Neural progenitor cell (in vitro differentiated cells): ENCODE data around the gene SMOC2. TPM values are rescaled to one million over a fixed set of nuclear protein-coding genes. Genes with fewer than 3 reads are reported as not detected.

Source experiments
- DNase-seq: peaks from one replicate; pipeline ENCODE4 v3.0.0-alpha.2; 2016; ENCODE audit warnings: low spot score
- H2AFZ ChIP-seq: fragments of 200-600 bp; sonication (generic); replicated peaks from 2 replicates; pipeline ENCODE4 v1.6.1; 2016; ENCODE audit warnings: antibody characterized with exemption
- H3F3A ChIP-seq: fragments of 200-600 bp; sonication (generic); 2 replicates; pipeline ENCODE4 v1.6.1; 2016; ENCODE audit warnings: antibody characterized with exemption, low read depth
- H3K27ac ChIP-seq: fragments of 200-600 bp; sonication (generic); 2 replicates; pipeline ENCODE4 v1.5.1; 2016; ENCODE audit warnings: mild to moderate bottlenecking
- H3K27me3 ChIP-seq: fragments of 200-600 bp; sonication (generic); 2 replicates; pipeline ENCODE4 v1.6.1; 2016; ENCODE audit warnings: mild to moderate bottlenecking, moderate library complexity
- H3K36me3 ChIP-seq: fragments of 200-600 bp; sonication (generic); 2 replicates; pipeline ENCODE4 v1.5.1; 2016
- H3K4me1 ChIP-seq: fragments of 200-600 bp; sonication (generic); 2 replicates; pipeline ENCODE4 v1.6.1; 2016; ENCODE audit warnings: mixed run types
- H3K4me2 ChIP-seq: fragments of 200-600 bp; sonication (generic); 2 replicates; pipeline ENCODE4 v1.6.1; 2016
- H3K4me3 ChIP-seq: fragments of 200-600 bp; sonication (generic); 2 replicates; pipeline ENCODE4 v1.5.1; 2016
- H3K79me2 ChIP-seq: fragments of 200-600 bp; sonication (generic); 2 replicates; pipeline ENCODE4 v1.6.1; 2016; ENCODE audit warnings: low read depth
- H3K9ac ChIP-seq: fragments of 200-600 bp; sonication (generic); 2 replicates; pipeline ENCODE4 v1.6.1; 2016
- H3K9me3 ChIP-seq: fragments of 200-600 bp; sonication (generic); 2 replicates; pipeline ENCODE4 v1.5.1; 2016; ENCODE audit warnings: low read depth
- H4K20me1 ChIP-seq: fragments of 200-600 bp; sonication (generic); 2 replicates; pipeline ENCODE4 v1.6.1; 2016; ENCODE audit warnings: low read depth
- H3K27ac Mint-ChIP-seq: 3 replicates; pipeline ENCODE4 v1.8.0; 2021; ENCODE audit warnings: mixed read lengths
- H3K27me3 Mint-ChIP-seq: 2 replicates; pipeline ENCODE4 v1.8.0; 2022; ENCODE audit warnings: low read depth, mild to moderate bottlenecking, inconsistent platforms, moderate library complexity, mixed read lengths; ENCODE audit not compliant: insufficient read depth
- H3K36me3 Mint-ChIP-seq: 3 replicates; pipeline ENCODE4 v1.8.0; 2021; ENCODE audit warnings: mixed read lengths
- H3K4me1 Mint-ChIP-seq: 3 replicates; pipeline ENCODE4 v1.8.0; 2021; ENCODE audit warnings: mixed read lengths
- H3K4me3 Mint-ChIP-seq: 3 replicates; pipeline ENCODE4 v1.8.0; 2021; ENCODE audit warnings: mild to moderate bottlenecking, moderate library complexity, mixed read lengths
- H3K9me3 Mint-ChIP-seq: 3 replicates; pipeline ENCODE4 v1.8.0; 2020; ENCODE audit warnings: mixed read lengths
- EZH2 ChIP-seq: fragments of 200-600 bp; sonication (generic); IDR thresholded peaks from 2 replicates; pipeline ENCODE4 v1.6.1; 2017; ENCODE audit warnings: antibody characterized with exemption, mild to moderate bottlenecking, moderate library complexity
- EZH2phosphoT487 ChIP-seq: fragments of 200-600 bp; sonication (generic); IDR thresholded peaks from 2 replicates; pipeline ENCODE4 v1.6.1; 2017; ENCODE audit warnings: antibody characterized with exemption
- total RNA-seq: library from RNA; depleted of rRNA; stranded (reverse); fragments of >200 nt; gene quantifications from 2 replicates; pipeline ENCODE4 v1.2.3, GENCODE V29; 2015; ENCODE audit warnings: low replicate concordance
- TF ChIP-seq, protein P1 (sequence below): fragments of 200-600 bp; sonication (generic); IDR thresholded peaks from 2 replicates; pipeline ENCODE4 v1.5.1; 2017; ENCODE audit warnings: antibody characterized with exemption, mild to moderate bottlenecking

Gene SMOC2
- total RNA-seq, 1 donor from 2014 or later: 0.75 TPM

DNA sequence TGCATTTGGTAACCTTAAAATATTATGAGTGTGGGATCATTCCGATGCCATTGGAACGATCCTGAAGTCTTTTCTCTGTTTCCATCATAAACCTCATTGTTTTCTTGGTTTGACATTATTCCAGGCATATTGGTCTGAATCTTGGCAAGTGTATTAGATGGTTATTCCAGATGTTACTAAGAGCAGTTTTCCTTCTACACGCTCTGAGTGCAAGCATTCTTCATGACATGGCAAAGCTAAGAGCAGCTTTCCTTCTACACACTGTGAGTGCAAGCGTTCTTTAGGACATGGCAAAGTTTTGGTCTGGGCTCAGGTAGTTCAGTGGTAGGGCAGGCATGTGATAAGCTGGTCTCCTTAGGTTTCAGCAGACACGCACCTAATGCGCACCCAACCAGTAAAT, 53.0 kb downstream of the SMOC2 start:
- no peak overlapping the region for H3K9ac ChIP-seq
- TF ChIP-seq EZH2phosphoT487: no peak
- TF ChIP-seq, protein P1, sequence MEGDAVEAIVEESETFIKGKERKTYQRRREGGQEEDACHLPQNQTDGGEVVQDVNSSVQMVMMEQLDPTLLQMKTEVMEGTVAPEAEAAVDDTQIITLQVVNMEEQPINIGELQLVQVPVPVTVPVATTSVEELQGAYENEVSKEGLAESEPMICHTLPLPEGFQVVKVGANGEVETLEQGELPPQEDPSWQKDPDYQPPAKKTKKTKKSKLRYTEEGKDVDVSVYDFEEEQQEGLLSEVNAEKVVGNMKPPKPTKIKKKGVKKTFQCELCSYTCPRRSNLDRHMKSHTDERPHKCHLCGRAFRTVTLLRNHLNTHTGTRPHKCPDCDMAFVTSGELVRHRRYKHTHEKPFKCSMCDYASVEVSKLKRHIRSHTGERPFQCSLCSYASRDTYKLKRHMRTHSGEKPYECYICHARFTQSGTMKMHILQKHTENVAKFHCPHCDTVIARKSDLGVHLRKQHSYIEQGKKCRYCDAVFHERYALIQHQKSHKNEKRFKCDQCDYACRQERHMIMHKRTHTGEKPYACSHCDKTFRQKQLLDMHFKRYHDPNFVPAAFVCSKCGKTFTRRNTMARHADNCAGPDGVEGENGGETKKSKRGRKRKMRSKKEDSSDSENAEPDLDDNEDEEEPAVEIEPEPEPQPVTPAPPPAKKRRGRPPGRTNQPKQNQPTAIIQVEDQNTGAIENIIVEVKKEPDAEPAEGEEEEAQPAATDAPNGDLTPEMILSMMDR: no peak
- no peak for TF ChIP-seq EZH2
- Mint-ChIP-seq H3K9me3 (no peaks in the 10 kb centered on the region), H3K36me3 (no peaks in the 10 kb centered on the region), H3K27ac (no peak overlapping the region), H3K27me3 (peaks cover 5% of the 10 kb centered on the region), H3K4me3 (no peak overlapping the region), H3K4me1 (peaks cover 12% of the 10 kb centered on the region)
- no peaks in the 10 kb centered on the region for H3F3A ChIP-seq
- H4K20me1 ChIP-seq: no peaks in the 10 kb centered on the region
- no peak overlapping the region for H3K27ac ChIP-seq
- no peak overlapping the region for H3K4me3 ChIP-seq
- H3K9me3 ChIP-seq: no peaks in the 10 kb centered on the region
- H3K4me1 ChIP-seq: no peaks in the 10 kb centered on the region
- no peaks in the 10 kb centered on the region for H3K79me2 ChIP-seq
- H2AFZ ChIP-seq: no peak overlapping the region
- no peaks in the 10 kb centered on the region for H3K36me3 ChIP-seq
- H3K4me2 ChIP-seq: no peak overlapping the region
- H3K27me3 ChIP-seq: no peaks in the 10 kb centered on the region
- DNase-seq: no peak

DNA sequence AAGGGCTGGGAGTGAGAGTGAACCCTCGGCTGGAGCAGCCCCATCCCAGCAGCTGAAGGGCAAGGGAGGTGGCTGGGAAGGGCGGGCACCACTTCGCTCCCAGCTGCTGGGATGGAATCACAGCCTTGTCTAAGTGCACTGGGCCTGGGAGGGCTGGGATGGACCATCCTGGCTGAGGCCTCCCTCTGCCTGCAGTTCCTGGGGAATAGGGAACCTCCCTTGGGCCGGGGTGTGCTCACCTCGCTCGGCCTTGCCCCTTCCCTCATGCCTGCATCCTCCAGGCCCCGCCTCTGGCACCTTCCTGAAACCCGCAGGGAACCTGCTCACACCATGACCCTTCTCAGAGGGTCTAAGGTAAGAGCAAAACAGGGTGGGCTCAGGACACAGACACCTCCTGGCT, 53.7 kb downstream of the SMOC2 start:
- H4K20me1 ChIP-seq: no peaks in the 10 kb centered on the region
- no peaks in the 10 kb centered on the region for H3K79me2 ChIP-seq
- H2AFZ ChIP-seq: no peak overlapping the region
- no peaks in the 10 kb centered on the region for H3K27me3 ChIP-seq
- no peak overlapping the region for H3K4me2 ChIP-seq
- H3K27me3 Mint-ChIP-seq: peaks cover 5% of the 10 kb centered on the region
- no peaks in the 10 kb centered on the region for H3K36me3 ChIP-seq
- H3K4me1 ChIP-seq: no peaks in the 10 kb centered on the region
- H3K9me3 ChIP-seq: no peaks in the 10 kb centered on the region
- H3K4me3 Mint-ChIP-seq: no peak overlapping the region
- H3K9ac ChIP-seq: no peak overlapping the region
- TF ChIP-seq, protein P1: no peak
- TF ChIP-seq EZH2: no peak
- no peak for TF ChIP-seq EZH2phosphoT487
- DNase-seq: no peak
- no peaks in the 10 kb centered on the region for H3F3A ChIP-seq
- H3K27ac Mint-ChIP-seq: no peak overlapping the region
- H3K4me3 ChIP-seq: no peak overlapping the region
- peaks cover 12% of the 10 kb centered on the region for H3K4me1 Mint-ChIP-seq
- no peak overlapping the region for H3K27ac ChIP-seq
- no peaks in the 10 kb centered on the region for H3K9me3 Mint-ChIP-seq
- H3K36me3 Mint-ChIP-seq: no peaks in the 10 kb centered on the region

DNA sequence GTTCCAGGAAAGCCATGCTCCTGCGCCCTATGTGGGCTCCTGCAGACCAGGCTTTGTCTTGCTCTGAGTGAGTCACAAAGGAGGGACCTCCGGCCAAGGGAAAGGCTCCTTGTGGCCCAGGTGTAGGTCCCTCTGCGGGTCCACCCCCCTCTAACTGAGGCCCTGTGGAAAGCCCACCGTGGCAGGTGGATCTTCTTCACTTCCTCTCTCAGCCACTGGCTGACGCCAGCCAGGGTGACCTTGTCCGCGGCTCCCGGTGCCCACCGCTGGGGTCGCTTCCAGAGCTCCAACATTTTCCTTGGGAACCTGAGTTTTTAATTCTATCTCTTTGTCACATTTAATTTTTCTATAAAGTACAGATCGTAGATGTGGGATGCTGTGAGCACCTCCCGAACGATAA, 54.1 kb downstream of the SMOC2 start:
- TF ChIP-seq, protein P1: no peak
- TF ChIP-seq EZH2phosphoT487: no peak
- Histone ChIP-seq H2AFZ (no peak overlapping the region), H3K27me3 (no peaks in the 10 kb centered on the region), H3K27ac (no peak overlapping the region), H3K4me3 (no peak overlapping the region), H4K20me1 (no peaks in the 10 kb centered on the region), H3K4me2 (no peak overlapping the region), H3K9ac (no peak overlapping the region), H3K79me2 (no peaks in the 10 kb centered on the region), H3F3A (no peaks in the 10 kb centered on the region), H3K9me3 (no peaks in the 10 kb centered on the region), H3K4me1 (no peaks in the 10 kb centered on the region), H3K36me3 (no peaks in the 10 kb centered on the region)
- Mint-ChIP-seq H3K27ac (no peak overlapping the region), H3K4me3 (no peak overlapping the region), H3K36me3 (no peaks in the 10 kb centered on the region), H3K9me3 (no peaks in the 10 kb centered on the region), H3K27me3 (peaks cover 5% of the 10 kb centered on the region), H3K4me1 (peaks cover 12% of the 10 kb centered on the region)
- DNase-seq: no peak
